Activated naive CD4-positive, alpha-beta T cell treated with anti-CD3 and anti-CD28 coated beads, Interleukin-2, amount 10 ng/mL, durations not matched to agents 5 hours and 36 hours (primary cell): ENCODE data around the gene SND1. TPM values are rescaled to one million over a fixed set of nuclear protein-coding genes. Genes with fewer than 3 reads are reported as not detected.

Experiments used
- microRNA-seq: library from miRNA; unstranded; fragments of <30 nt; microRNA quantifications from one replicate; pipeline ENCODE4 v1.2.0, GENCODE V29; 2022; ENCODE audit warnings: borderline microRNAs expressed, borderline replicate concordance
- total RNA-seq, 2 experiments: library from RNA; stranded (reverse); gene quantifications; one replicate each; pipeline ENCODE4 v1.2.3, GENCODE V29; 2021

The SND1 gene
- 100 to 1,000 TPM; 190 to 195 TPM for total RNA-seq

GRCh38 chr7:127651556-127652332 lies at the start of gene SND1:
TSS of gene SND1 (plus strand) at chr7:127652194. CDS start at chr7:127652374, 180 bp downstream.

GRCh38 chr7:127618042-127618441 lies 34.0 kb upstream of the SND1 start, which contains the start of gene PAX4:
TSS of gene PAX4 (minus strand) at chr7:127618142. CDS start at chr7:127615928, 2,214 bp downstream.

GRCh38 chr7:128030654-128031611 lies 378.9 kb downstream of the SND1 start, which contains the start of gene LRRC4:
TSS of gene LRRC4 (minus strand) at chr7:128031437. CDS start at chr7:128030640, 797 bp downstream.

Small RNA genes within 50 kb of the gene (microRNA-seq; reads per million reads assigned to microRNA genes)
- not detected for gene MIR593

Other genes starting within 250 kb of the SND1 start
- gene GCC1, start 66.6 kb upstream of the SND1 start, total RNA-seq: 10 to 100 TPM; 17.8 to 18.1 TPM
- 100 to 1,000 TPM; 137 to 141 TPM for gene ARF5, start 63.8 kb upstream of the SND1 start, total RNA-seq
- 1 to 10 TPM; 1.1 to 2.4 TPM for gene FSCN3, start 58.5 kb upstream of the SND1 start, total RNA-seq
- gene PAX4, start 34.1 kb upstream of the SND1 start, total RNA-seq: not detected